K562 (cell line): Measurements from ENCODE around the gene GIPR. TPM values are rescaled to one million over a fixed set of nuclear protein-coding genes. Genes with fewer than 3 reads are reported as not detected.
"Not testable (repeated sequence)": the region's sequence is repeated elsewhere in the genome, so short reads cannot be mapped to it uniquely, and the experiment has no call there.

ENCODE experiments used
- ATAC-seq: fragments of 200-7000 bp; cut with Tn5 transposase; 3 replicates; pipeline ENCODE4 v1.9.1; 2020; ENCODE audit warnings: moderate library complexity
- BruUV-seq: library from RNA; stranded (reverse); fragments of 400-500 nt; replicated peaks from 2 replicates; lab custom pipeline; 2021; lab: Mats Ljungman, UMichigan
- CTCF ChIA-PET: fragments of 300-600 bp; formaldehyde crosslinking; extraction: SDS; loops from one replicate; lab custom pipeline; 2021; ENCODE audit warnings: low intra/inter-chr PET ratio; lab: Yijun Ruan, JAX
- POLR2A ChIA-PET: fragments of 300-600, 350-650 bp; sonication (Branson Sonifier 250); formaldehyde crosslinking; extraction: SDS; loops from one replicate; lab custom pipeline; 2021; ENCODE audit warnings: antibody characterized with exemption, inconsistent platforms; lab: Yijun Ruan, JAX
- DNase-seq, 4 experiments: peaks; one replicate each; pipeline versions ENCODE4 v3.0.0 to v3.0.0-alpha.2; 2011 to 2018; ENCODE audit warnings: low spot score in 3 of 4, mixed read lengths in 3 of 4; ENCODE audit errors: extremely low read depth in 1 of 4
- FAIRE-seq: peaks from 2 replicates; lab custom pipeline; 2011; peaks lifted over from hg19 to GRCh38; lab: Jason Lieb, UNC
- H2AFZ ChIP-seq: 2 replicates; pipeline ENCODE4 v1.6.0; 2011; ENCODE audit warnings: low read depth, low read length, control low read depth, inconsistent platforms
- H3K27ac ChIP-seq: fragments of 200-600 bp; 3 replicates; pipeline ENCODE4 v1.8.0; 2011; ENCODE audit warnings: low read depth, mild to moderate bottlenecking, control low read depth, inconsistent platforms, low read length, moderate library complexity, mixed read lengths; ENCODE audit errors: extremely low read depth
- H3K27me3 ChIP-seq, 2 experiments: fragments of 300-600 bp in 1 of 2; 2 replicates in 1 of 2; 3 replicates in 1 of 2; pipeline versions ENCODE4 v1.6.0 to v1.8.0; 2011; ENCODE audit warnings: inconsistent platforms in 2 of 2, low read length in 2 of 2, mild to moderate bottlenecking in 1 of 2, mixed read lengths in 1 of 2, moderate library complexity in 1 of 2; ENCODE audit not compliant: control insufficient read depth in 2 of 2, insufficient read depth in 2 of 2
- H3K36me3 ChIP-seq: fragments of 300-600 bp; 3 replicates; pipeline ENCODE4 v1.8.0; 2011; ENCODE audit warnings: mild to moderate bottlenecking, low read length, inconsistent platforms; ENCODE audit not compliant: control insufficient read depth, insufficient read depth
- H3K4me1 ChIP-seq, 2 experiments: fragments of 200-600 bp in 1 of 2; replicated peaks in 1 of 2; 2 replicates in 1 of 2; 3 replicates in 1 of 2; pipeline versions ENCODE4 v1.5.1 to v1.8.0; 2011; ENCODE audit warnings: inconsistent platforms in 2 of 2, low read length in 2 of 2, mild to moderate bottlenecking in 1 of 2, mixed read lengths in 1 of 2, moderate library complexity in 1 of 2; ENCODE audit not compliant: control insufficient read depth in 2 of 2, insufficient read depth in 2 of 2
- H3K4me2 ChIP-seq: 2 replicates; pipeline ENCODE4 v1.6.1; 2011; ENCODE audit warnings: low read length, control low read depth, inconsistent platforms, mixed read lengths; ENCODE audit not compliant: insufficient read depth
- H3K4me3 ChIP-seq: fragments of 200-600 bp; sonication (generic), shearing (Covaris generic); 2 replicates; pipeline ENCODE4 v1.5.1; 2016; ENCODE audit warnings: control low read depth, inconsistent platforms
- H3K79me2 ChIP-seq: fragments of 200-600 bp; 3 replicates; pipeline ENCODE4 v1.8.0; 2011; ENCODE audit warnings: low read length, inconsistent platforms; ENCODE audit not compliant: control insufficient read depth, insufficient read depth
- H3K9ac ChIP-seq, 2 experiments: 2 replicates each; pipeline versions ENCODE4 v1.6.0 to v1.6.1; 2011; ENCODE audit warnings: low read depth in 2 of 2, low read length in 2 of 2, control low read depth in 1 of 2, inconsistent platforms in 1 of 2, mild to moderate bottlenecking in 1 of 2, mixed read lengths in 1 of 2; ENCODE audit not compliant: insufficient read depth in 1 of 2
- H3K9me1 ChIP-seq: one replicate; pipeline ENCODE4 v1.6.0; 2011; ENCODE audit warnings: inconsistent platforms, mild to moderate bottlenecking, low read length, moderate library complexity; ENCODE audit not compliant: control insufficient read depth, insufficient read depth
- H3K9me3 ChIP-seq: replicated peaks from 2 replicates; pipeline ENCODE4 v1.5.1; 2011; ENCODE audit warnings: low read depth, low read length, inconsistent platforms; ENCODE audit not compliant: control insufficient read depth, insufficient read depth
- H4K20me1 ChIP-seq: replicated peaks from 2 replicates; pipeline ENCODE4 v1.6.1; 2011; ENCODE audit warnings: low read length, inconsistent platforms, mixed read lengths; ENCODE audit not compliant: control insufficient read depth, insufficient read depth
- ADNP ChIP-seq: fragments of 200-800 bp; sonication (Bioruptor generic); IDR thresholded peaks from 2 replicates; pipeline ENCODE4 v1.6.1; 2016; ENCODE audit warnings: missing genetic modification characterization, missing compliant biosample characterization
- BCOR ChIP-seq: fragments of 450-650 bp; IDR thresholded peaks from 2 replicates; pipeline ENCODE4 v1.6.1; 2016
- GTF3C2 ChIP-seq: IDR thresholded peaks from 3 replicates; pipeline ENCODE4 v1.6.1; 2011; ENCODE audit warnings: borderline replicate concordance, mild to moderate bottlenecking, moderate library complexity; ENCODE audit not compliant: insufficient read length; ENCODE audit errors: extremely low read depth
- SMARCA5 ChIP-seq: fragments of 450-650 bp; IDR thresholded peaks from 2 replicates; pipeline ENCODE4 v1.6.1; 2016
- WGBS: fragments of 100-300 bp; shearing (Covaris generic); methylation state at CpG from one replicate; pipeline ENCODE4 v1.1.6; 2016; ENCODE audit warnings: low coverage, mixed read lengths; ENCODE audit not compliant: insufficient coverage; ENCODE audit errors: missing lambda C conversion rate; 5-methylcytosine and 5-hydroxymethylcytosine counted together
- in situ Hi-C: fragments of 300-500 bp; cut with MboI; formaldehyde crosslinking; loops from 4 replicates; pipeline ENCODE4 v1.15.0; 2018; ENCODE audit warnings: inconsistent platforms, mixed read lengths
- intact Hi-C: fragments of 100-400 bp; cut with micrococcal nuclease; formaldehyde crosslinking; loops from 2 replicates; pipeline ENCODE4 v1.14.2; 2022
- polyA plus RNA-seq, 8 experiments: library from polyadenylated mRNA; depleted of rRNA in 4 of 8; stranded (reverse) in 5 of 8; unstranded in 3 of 8; fragments of >200 nt; fragmentation: Nextera tagmentation in 2 of 8; fragmentation: Illumina TruSeq in 1 of 8; extraction: Ambion mirVana in 2 of 8; extraction: Trizol in 1 of 8; gene quantifications; 2 replicates each; pipeline versions ENCODE4 v1.2.1 to v1.2.3, GENCODE V29; 2011 to 2014; ENCODE audit warnings: inconsistent platforms in 1 of 8, missing spikeins in 1 of 8
- total RNA-seq, 7 experiments: library from RNA; depleted of rRNA in 6 of 7; stranded (reverse); fragments of >200 nt in 6 of 7; fragmentation: Illumina TruSeq in 2 of 7; extraction: Trizol in 2 of 7; gene quantifications; 2 replicates each; pipeline versions ENCODE4 v1.2.1 to v1.2.3, GENCODE V29; 2011 to 2021; ENCODE audit warnings: low replicate concordance in 1 of 7

GIPR gene
- total and polyA plus RNA-seq, 9 of the 15 experiments (the other 6 are each of a cell fraction or from before 2014, with no cell fraction given), result 2.2 to 26.8 (median 12.7) TPM

GRCh38 chr19:45717983-45718650 lies 50.1 kb downstream of the GIPR start (continued):
- TF ChIP-seq GTF3C2, result no peak

GRCh38 chr19:45720065-45720464 lies 52.0 kb downstream of the GIPR start:
- Histone ChIP-seq H3K79me2 (peaks cover 70% of the 10 kb centered on the region), H3K4me1 (peaks cover 19 to 31% of the 10 kb centered on the region in 2 experiments)
- H4K20me1 ChIP-seq, DNase-seq, ATAC-seq, intact Hi-C loops, H3K9ac ChIP-seq, H3K4me3 ChIP-seq, in situ Hi-C loops, FAIRE-seq, H3K4me2 ChIP-seq, H3K27me3 ChIP-seq, H2AFZ ChIP-seq, H3K9me3 ChIP-seq, H3K9me1 ChIP-seq: not testable (repeated sequence)
- WGBS, result 93% methylated on average over 8 of the region's 11 CpGs
- peak; percentile 62; the same call in 1 of the 2 replicates for TF ChIP-seq BCOR
- peak; percentile 43; the same call in 1 of the 2 replicates for TF ChIP-seq ADNP
- 0 out of 2 replicates have a peak, but pooled peaks have one; percentile 43 for TF ChIP-seq SMARCA5
- TF ChIP-seq, all 486 proteins: peak for 3; not testable (repeated sequence) for 483
- CTCF ChIA-PET, H3K27ac ChIP-seq, BruUV-seq: not testable (repeated sequence)
- POLR2A ChIA-PET, result interaction anchor here (0.6 to 3.2 kb wide), 2 partner anchors 10 to 218 kb away, joined by 4 to 11 read pairs; no protein-coding TSS in a partner anchor
- H3K36me3 ChIP-seq, result peaks cover 38% of the 10 kb centered on the region; the same call in 2 of the 3 replicates
